ENCODE results near the gene INSM1. TPM values are rescaled to one million over a fixed set of nuclear protein-coding genes. Genes with fewer than 3 reads are reported as not detected.
A peak's percentile ranks its signal among the peaks of the same experiment; 100 is the strongest.

INSM1 gene
- total and polyA plus RNA-seq, 2 donors from 2014 or later = not detected

DNA sequence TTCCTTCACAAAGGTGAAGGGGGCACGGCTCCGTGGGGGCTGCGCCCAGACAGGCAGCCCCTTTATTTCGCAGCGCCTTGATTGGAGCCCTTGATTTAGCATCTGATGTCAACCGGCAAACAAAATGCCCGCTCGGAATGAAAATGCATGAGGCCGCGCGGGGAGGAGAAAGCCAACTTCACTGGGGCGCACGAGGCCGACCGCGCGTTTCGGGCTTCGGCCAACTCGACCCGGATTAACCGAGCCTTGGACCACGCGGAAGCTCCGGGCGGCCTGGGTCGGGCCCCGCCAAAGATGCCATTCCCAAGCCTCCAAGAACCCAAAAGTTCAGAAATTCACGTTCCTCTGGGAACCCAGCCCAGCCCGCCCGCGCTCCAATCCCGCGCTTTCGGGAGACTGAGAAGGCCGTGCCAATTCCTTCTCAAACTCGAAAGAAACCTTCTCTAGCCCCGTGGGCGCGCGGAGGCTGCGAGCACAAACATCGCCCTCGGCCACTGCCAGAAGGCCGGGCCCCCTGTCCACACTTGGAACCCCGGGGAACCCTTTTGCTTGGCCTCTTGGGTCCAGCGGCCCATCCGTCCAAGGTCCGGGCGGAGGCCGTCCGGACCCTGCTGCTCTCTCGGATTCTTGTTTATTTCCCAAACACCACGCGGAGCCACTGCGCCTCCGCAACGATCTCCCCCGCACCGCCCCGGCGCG lies 879 bp upstream of the INSM1 start:
- Histone ChIP-seq H3K4me3 (ENCODE audit: low read length in 3 of 3) (no peak overlapping the region), H3K27ac (ENCODE audit: low read depth in 2 of 2, low read length in 2 of 2) (no peak overlapping the region), H3K9me3 (ENCODE audit: control insufficient read depth in 2 of 3, insufficient read depth in 1 of 3, low read length in 3 of 3) (no peaks in the 10 kb centered on the region), H3K9ac (ENCODE audit: low read length in 3 of 3) (no peak overlapping the region), H3K36me3 (ENCODE audit: control insufficient read depth in 2 of 3, insufficient read depth in 3 of 3, low read length in 3 of 3) (no peaks in the 10 kb centered on the region), H3K4me1 (ENCODE audit: control insufficient read depth in 2 of 3, insufficient read depth in 2 of 3, low read depth in 1 of 3, low read length in 3 of 3) (peaks cover 0 to 11% (median 0%) of the 10 kb centered on the region in 3 donors), H3K27me3 (ENCODE audit: control insufficient read depth, insufficient read depth, low read length) (peaks cover 53% of the 10 kb centered on the region)
- FAIRE-seq = no peak
- TF ChIP-seq, protein P1, sequence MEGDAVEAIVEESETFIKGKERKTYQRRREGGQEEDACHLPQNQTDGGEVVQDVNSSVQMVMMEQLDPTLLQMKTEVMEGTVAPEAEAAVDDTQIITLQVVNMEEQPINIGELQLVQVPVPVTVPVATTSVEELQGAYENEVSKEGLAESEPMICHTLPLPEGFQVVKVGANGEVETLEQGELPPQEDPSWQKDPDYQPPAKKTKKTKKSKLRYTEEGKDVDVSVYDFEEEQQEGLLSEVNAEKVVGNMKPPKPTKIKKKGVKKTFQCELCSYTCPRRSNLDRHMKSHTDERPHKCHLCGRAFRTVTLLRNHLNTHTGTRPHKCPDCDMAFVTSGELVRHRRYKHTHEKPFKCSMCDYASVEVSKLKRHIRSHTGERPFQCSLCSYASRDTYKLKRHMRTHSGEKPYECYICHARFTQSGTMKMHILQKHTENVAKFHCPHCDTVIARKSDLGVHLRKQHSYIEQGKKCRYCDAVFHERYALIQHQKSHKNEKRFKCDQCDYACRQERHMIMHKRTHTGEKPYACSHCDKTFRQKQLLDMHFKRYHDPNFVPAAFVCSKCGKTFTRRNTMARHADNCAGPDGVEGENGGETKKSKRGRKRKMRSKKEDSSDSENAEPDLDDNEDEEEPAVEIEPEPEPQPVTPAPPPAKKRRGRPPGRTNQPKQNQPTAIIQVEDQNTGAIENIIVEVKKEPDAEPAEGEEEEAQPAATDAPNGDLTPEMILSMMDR (IDR thresholded peaks at IDR 0.05; ENCODE audit: borderline replicate concordance, extremely low read depth, insufficient read depth) = no peak
- intact Hi-C loops (cut with DNase I) = no loop called here
- peak in 2 of 5 donors; percentile 50 to 68 for DNase-seq

DNA sequence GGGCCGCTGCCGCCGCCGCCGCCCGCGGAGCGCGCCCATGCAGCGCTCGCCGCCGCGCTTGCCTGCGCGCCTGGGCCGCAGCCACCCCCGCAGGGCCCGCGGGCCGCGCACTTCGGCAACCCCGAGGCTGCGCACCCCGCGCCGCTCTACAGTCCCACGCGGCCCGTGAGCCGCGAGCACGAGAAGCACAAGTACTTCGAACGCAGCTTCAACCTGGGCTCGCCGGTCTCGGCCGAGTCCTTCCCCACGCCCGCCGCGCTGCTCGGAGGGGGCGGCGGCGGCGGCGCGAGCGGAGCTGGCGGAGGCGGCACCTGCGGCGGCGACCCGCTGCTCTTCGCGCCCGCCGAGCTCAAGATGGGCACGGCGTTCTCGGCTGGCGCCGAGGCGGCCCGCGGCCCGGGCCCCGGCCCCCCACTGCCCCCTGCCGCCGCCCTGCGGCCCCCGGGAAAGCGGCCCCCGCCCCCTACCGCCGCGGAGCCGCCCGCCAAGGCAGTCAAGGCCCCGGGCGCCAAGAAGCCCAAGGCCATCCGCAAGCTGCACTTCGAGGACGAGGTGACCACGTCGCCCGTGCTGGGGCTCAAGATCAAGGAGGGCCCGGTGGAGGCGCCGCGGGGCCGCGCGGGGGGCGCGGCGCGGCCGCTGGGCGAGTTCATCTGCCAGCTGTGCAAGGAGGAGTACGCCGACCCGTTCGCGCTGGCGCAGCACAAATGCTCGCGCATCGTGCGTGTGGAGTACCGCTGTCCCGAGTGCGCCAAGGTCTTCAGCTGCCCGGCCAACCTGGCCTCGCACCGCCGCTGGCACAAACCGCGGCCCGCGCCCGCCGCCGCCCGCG lies 730 bp downstream of the INSM1 start:
- intact Hi-C loops (cut with DNase I) = no loop called here
- no peak overlapping the region for H3K9ac ChIP-seq (ENCODE audit: low read length in 3 of 3)
- no peak overlapping the region for H3K4me3 ChIP-seq (ENCODE audit: low read length in 3 of 3)
- peaks cover 0 to 10% (median 0%) of the 10 kb centered on the region in 3 donors for H3K4me1 ChIP-seq (ENCODE audit: control insufficient read depth in 2 of 3, insufficient read depth in 2 of 3, low read depth in 1 of 3, low read length in 3 of 3)
- no peaks in the 10 kb centered on the region for H3K36me3 ChIP-seq (ENCODE audit: control insufficient read depth in 2 of 3, insufficient read depth in 3 of 3, low read length in 3 of 3)
- FAIRE-seq (no peak), DNase-seq (peak in 2 of 5 donors; percentile 57 to 62)
- TF ChIP-seq, protein P1 (IDR thresholded peaks at IDR 0.05; ENCODE audit: borderline replicate concordance, extremely low read depth, insufficient read depth) = no peak
- H3K27ac ChIP-seq (ENCODE audit: low read depth in 2 of 2, low read length in 2 of 2) = no peak overlapping the region
- peaks cover 51% of the 10 kb centered on the region for H3K27me3 ChIP-seq (ENCODE audit: control insufficient read depth, insufficient read depth, low read length)
- no peaks in the 10 kb centered on the region for H3K9me3 ChIP-seq (ENCODE audit: control insufficient read depth in 2 of 3, insufficient read depth in 1 of 3, low read length in 3 of 3)

GRCh38 chr20:20369250-20370093 lies 1.6 kb downstream of the INSM1 start:
- Histone ChIP-seq H3K9me3 (ENCODE audit: control insufficient read depth in 2 of 3, insufficient read depth in 1 of 3, low read length in 3 of 3) (no peaks in the 10 kb centered on the region), H3K36me3 (ENCODE audit: control insufficient read depth in 2 of 3, insufficient read depth in 3 of 3, low read length in 3 of 3) (no peaks in the 10 kb centered on the region), H3K27me3 (ENCODE audit: control insufficient read depth, insufficient read depth, low read length) (peaks cover 48% of the 10 kb centered on the region), H3K27ac (ENCODE audit: low read depth in 2 of 2, low read length in 2 of 2) (no peak overlapping the region), H3K9ac (ENCODE audit: low read length in 3 of 3) (no peak overlapping the region), H3K4me3 (ENCODE audit: low read length in 3 of 3) (no peak overlapping the region), H3K4me1 (ENCODE audit: control insufficient read depth in 2 of 3, insufficient read depth in 2 of 3, low read depth in 1 of 3, low read length in 3 of 3) (peaks cover 0 to 8% (median 0%) of the 10 kb centered on the region in 3 donors)
- intact Hi-C loops (cut with DNase I) = loop anchor here (10.0 kb wide), 1 partner anchor 65 kb away; no protein-coding TSS in a partner anchor
- DNase-seq (peak in 4 of 5 donors; percentile 44 to 71 (median 60)), FAIRE-seq (no peak)
- TF ChIP-seq, protein P1 (IDR thresholded peaks at IDR 0.05; ENCODE audit: borderline replicate concordance, extremely low read depth, insufficient read depth) = no peak

Measured in kidney (tissue), 14 donors.